NCI-H1436 treated with DMSO at 0.1 percent for 48 hours (cell line): Measurements from ENCODE around the gene EPAS1.

Source experiments
- DNase-seq: peaks from one replicate; lab custom pipeline; 2025; lab: John Stamatoyannopoulos, UW

The EPAS1 gene

GRCh38 chr2:46410273-46411244 lies 113.4 kb downstream of the EPAS1 start:
- no peak for DNase-seq

DNA sequence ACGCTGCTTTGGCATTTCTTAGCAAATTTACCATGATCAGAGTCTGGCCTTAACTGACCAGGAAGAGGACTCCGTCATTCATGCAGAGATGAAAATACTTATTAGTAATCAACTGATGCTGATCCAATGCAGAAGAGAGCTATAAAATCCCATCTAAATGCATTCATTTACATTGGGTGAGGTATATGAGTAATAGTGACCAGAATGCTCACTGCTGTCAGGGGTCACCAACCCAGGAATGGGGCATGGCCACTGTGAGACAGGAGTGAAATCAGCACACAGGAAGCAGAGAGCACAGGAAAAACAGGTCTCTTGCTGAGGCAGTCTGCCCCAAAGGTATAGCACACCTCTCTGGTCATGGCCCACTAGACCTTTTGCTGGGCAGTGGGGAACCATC lies 114.0 kb downstream of the EPAS1 start:
- no peak for DNase-seq

DNA sequence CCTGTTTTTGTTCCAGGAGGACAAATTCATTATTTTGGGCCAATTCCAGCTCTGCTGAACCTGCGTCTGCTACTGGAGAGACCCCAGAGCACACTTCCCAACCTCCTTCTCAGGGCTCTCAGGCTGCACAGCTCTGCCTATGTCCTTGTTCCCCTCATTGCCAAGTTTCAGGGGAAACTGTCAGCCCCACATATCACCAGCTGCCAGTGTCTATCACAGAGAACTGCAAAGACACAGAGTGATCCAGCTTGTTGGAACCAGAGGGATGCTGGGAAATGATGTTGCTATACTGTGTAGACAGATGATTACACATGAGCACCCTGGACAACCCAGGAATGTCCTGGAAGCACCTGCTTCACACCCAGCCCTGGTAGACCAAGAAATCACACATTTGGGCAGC lies 114.8 kb downstream of the EPAS1 start:
- no peak for DNase-seq

- DNase-seq, result no peak
Observed at GRCh38 chr2:46413111-46413510, 115.9 kb downstream of the EPAS1 start.

DNA sequence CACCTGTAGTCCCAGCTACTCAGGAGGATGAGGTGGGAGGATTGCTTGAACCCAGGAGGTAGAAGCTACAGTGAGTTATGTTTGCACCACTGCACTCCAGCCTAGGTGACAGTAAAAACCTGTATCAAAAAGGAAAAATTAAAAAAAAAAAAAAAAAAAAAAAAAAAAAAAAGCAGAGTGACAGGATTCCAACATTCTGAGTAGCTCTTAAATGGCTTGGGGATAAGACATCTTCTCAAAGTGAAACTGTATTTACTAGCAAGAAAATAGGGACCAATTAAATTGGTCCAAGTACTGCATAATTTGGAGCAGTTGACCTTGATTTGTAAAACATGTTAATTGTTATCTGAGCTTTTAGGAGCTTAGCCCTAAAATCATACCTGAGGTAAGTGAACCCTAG lies 116.4 kb downstream of the EPAS1 start:
- DNase-seq, result no peak

DNA sequence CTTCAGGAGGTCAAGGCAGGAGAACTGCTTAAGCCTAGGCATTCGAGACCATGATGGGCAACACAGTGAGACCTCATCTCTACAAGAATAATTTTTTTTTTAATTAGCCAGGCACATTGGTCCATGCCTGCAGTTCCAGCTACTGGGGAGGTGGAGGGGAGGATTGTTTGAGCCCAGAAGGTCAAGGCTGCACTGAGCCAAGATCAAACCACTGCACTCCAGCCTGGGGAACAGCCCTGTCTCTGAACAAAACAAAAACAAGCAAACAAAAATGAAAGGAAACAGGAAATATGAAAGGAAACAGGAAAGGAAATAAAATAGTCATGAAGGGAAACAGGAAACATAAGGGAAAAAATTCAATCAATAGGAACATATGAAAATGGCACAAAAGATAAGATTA lies 117.5 kb downstream of the EPAS1 start:
- no peak for DNase-seq

DNA sequence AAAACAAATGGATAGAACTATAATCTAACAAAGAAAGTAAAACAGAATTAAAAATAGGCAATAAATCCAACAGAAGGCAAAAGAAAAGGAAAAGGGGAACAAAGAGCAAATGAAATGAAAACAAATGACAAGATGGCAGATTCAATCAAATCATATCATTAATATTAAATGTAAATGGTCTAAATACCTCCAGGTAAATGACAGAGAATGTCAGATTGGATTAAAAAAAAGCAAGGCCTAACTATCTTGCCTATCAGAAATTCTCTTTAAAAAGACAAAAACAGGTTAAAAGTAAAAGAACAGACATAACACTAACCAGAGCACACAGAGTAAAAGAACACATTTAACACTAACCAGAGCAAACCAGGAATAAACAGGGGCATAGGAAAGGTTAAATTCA lies 119.1 kb downstream of the EPAS1 start:
- no peak for DNase-seq

DNA sequence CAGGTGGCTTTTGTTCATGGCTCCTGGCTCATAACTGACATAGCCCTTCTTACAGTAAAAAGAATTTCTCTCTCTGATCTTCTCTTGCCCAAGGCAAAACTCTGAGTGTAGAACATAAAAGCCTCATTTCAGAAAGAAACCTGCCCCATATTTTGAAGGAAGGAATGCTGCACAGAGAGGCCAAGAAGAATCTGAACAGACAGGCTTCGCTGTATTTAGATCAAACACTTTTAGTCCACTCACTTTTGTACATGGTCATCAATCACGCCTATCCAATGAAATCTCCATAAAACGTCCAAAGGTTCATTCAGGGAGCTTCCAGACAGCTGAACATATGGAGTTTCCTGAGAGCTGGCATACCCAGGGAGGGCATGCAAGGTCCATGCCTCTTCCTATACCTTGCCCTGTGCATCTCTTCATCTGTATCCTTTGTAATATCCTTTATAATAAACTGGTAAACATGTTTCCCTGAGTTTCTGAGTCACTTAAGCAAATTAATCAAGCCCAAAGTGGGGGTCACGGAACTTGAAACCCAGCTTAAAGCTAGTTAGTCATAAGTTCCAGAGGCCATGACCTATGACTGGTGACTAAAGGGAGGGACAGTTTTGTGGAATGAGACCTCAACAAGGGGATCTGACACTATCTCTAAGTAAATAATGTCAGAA lies 119.7 kb downstream of the EPAS1 start:
- DNase-seq, result no peak

GRCh38 chr2:46420945-46421344 lies 123.7 kb downstream of the EPAS1 start:
- DNase-seq, result no peak

DNA sequence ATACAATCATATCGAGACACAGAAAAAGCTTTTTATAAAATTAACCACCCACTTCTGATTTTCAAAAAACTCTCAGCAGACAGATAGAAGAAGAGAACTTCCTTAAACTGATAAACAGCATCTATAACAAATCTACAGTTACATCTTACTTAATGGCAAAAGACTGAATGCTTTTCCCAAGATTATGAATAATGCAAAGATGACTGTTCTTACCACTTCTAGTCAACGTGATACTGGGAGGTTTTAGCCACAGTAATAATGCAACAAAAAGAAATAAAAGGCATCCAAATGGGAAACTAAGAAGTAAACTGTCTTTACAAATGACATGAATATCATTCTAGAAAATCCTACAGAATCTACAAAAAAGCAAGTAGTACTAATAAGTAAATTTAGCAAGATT lies 124.2 kb downstream of the EPAS1 start:
- DNase-seq, result no peak

DNA sequence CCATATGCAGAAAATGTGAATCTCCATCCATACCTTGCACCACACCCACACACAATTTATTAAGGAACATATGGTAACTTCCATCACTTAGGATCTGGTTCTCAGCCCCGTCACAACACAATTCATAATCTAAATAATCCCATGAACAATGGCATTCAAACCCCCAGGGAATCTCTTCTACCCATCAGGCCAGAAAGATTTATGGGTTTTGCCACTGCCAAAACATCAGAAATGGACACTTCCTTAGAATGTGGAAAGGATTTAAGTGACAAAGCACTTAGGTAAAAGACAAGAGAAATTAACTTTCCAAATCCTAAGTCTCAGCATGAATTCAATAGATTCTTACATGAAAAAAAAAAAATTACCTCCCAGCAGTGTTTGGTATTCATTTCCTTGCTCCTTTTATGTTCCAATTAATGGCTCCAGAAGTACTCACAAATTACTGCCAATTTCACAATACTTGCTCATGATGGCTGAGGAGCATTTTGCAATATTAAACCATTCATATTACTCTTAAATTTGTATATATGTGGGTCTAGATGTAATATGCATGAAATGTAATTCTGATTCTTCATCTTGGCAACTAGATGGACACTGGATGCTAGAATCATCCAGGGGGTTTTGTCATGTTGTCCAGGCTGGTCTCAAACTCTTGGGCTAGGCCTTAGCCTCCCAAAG lies 125.6 kb downstream of the EPAS1 start:
- DNase-seq, result no peak

DNA sequence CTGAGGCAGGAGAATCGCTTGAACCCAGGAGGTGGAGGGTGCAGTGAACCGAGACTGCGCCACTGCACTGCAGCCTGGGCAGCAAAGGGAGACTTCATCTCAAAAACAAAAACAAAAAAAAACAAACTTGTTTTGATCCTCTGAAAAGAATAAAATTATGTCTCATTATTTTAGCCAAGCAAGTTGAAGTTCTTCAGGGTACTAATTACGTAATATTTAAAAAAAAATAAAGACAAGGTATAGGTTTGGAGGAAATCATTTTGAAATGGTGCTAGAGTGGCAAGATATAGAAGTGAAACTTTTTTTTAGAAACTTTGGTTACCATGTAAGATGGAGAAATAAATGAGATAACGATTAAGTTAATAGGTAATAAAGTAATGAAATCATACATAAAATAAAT lies 127.7 kb downstream of the EPAS1 start:
- DNase-seq, result no peak

GRCh38 chr2:46428911-46429436 lies 131.8 kb downstream of the EPAS1 start:
- DNase-seq, result no peak

DNA sequence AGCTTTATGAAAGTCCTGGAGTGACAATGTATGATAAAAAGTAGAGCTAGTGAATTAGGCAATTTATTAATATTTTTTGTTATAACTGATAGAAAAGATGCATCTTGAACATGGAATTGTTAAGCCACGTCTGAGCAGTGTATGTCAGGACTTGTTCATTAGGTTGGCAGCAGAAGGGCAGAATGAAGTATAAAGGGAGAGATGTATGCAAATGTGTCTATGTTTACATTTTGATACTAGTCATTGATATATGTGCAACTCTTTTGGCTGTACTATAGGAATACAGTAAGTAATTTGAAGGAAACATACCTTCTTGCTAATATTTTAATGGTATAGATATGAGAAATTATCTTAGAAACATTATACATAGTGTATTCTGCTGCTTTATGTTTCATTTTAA lies 133.2 kb downstream of the EPAS1 start:
- no peak for DNase-seq

GRCh38 chr2:46430992-46431391 lies 133.8 kb downstream of the EPAS1 start:
- no peak for DNase-seq

DNA sequence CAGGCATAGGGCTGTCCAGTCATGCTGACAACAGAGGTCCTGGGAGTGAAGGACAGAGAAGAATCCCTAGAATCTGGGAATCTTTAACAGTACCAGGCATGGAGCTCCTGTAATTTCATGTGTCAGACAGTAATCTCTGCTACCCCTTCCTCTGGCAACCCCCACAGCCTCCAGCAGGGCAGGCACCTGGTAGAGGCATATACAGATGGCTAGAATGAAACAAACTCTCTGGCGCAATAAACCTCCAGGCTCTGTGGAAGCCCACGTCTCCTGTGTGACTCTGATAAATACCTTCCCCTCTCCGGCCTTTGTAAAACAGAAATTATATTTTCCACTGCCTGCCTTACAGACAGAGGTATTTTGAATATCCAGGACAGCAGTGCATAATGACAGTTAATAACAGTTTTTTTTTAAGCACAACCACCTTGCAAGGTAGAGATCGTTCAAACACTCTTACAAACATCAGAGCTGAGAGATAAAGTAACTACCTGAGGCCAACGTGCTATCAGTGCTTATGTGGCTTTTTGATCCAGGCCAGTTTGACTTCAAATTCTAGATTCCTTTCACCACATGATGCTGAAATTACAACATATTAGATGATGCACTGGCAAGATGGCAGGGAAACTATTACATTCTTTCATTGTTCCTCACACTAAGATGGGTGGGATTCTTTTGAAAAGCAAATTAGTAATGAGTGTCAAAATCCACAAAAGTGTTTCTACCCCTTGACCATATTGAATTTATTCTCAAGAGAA lies 134.5 kb downstream of the EPAS1 start:
- DNase-seq, result no peak

DNA sequence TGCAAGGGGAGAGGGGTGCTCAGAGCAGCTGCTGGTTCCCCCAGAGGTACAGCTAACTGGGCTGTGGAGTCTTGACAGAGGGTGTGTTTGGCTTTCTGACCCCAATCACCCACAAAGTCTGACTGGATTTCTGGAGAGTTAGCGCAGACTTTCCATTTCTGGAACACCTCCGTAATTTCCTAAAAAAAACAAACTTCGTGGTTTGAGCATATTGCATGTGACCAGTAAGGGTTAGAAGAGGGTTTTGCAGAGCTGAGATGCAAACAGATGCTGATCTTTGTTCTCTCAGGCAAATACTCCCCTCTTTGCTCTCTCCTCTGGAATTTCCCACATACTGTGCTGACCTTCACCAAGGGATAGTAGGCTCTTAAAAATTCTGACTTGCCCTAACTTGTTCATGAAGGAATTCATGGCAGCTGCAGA lies 137.7 kb downstream of the EPAS1 start:
- DNase-seq, result no peak

- no peak for DNase-seq
Observed at GRCh38 chr2:46435353-46435752, 138.1 kb downstream of the EPAS1 start.

- DNase-seq, result no peak
Observed at GRCh38 chr2:46435796-46436360, 138.7 kb downstream of the EPAS1 start.
